ENCODE results near the gene CANX.
"Not testable (repeated sequence)": the region's sequence is repeated elsewhere in the genome, so short reads cannot be mapped to it uniquely, and the experiment has no call there.

The CANX gene, protein sequence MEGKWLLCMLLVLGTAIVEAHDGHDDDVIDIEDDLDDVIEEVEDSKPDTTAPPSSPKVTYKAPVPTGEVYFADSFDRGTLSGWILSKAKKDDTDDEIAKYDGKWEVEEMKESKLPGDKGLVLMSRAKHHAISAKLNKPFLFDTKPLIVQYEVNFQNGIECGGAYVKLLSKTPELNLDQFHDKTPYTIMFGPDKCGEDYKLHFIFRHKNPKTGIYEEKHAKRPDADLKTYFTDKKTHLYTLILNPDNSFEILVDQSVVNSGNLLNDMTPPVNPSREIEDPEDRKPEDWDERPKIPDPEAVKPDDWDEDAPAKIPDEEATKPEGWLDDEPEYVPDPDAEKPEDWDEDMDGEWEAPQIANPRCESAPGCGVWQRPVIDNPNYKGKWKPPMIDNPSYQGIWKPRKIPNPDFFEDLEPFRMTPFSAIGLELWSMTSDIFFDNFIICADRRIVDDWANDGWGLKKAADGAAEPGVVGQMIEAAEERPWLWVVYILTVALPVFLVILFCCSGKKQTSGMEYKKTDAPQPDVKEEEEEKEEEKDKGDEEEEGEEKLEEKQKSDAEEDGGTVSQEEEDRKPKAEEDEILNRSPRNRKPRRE

GRCh38 chr5:179698935-179699615 lies at the start of gene CANX:
CANX (plus strand) TSS chr5:179698967; CDS start chr5:179705682, 6,715 bp downstream.
- TF ChIP-seq, protein P1, sequence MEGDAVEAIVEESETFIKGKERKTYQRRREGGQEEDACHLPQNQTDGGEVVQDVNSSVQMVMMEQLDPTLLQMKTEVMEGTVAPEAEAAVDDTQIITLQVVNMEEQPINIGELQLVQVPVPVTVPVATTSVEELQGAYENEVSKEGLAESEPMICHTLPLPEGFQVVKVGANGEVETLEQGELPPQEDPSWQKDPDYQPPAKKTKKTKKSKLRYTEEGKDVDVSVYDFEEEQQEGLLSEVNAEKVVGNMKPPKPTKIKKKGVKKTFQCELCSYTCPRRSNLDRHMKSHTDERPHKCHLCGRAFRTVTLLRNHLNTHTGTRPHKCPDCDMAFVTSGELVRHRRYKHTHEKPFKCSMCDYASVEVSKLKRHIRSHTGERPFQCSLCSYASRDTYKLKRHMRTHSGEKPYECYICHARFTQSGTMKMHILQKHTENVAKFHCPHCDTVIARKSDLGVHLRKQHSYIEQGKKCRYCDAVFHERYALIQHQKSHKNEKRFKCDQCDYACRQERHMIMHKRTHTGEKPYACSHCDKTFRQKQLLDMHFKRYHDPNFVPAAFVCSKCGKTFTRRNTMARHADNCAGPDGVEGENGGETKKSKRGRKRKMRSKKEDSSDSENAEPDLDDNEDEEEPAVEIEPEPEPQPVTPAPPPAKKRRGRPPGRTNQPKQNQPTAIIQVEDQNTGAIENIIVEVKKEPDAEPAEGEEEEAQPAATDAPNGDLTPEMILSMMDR (IDR thresholded peaks at IDR 0.05; ENCODE audit: low read length) = no peak
- no peak for TF ChIP-seq EZH2 (IDR thresholded peaks at IDR 0.05; ENCODE audit: borderline replicate concordance, low read length)
- peak within 1 kb of the TSS; percentile 97 for H3K4me2 ChIP-seq (ENCODE audit: low read length)
- no peaks in the 10 kb centered on the region for H3K9me3 ChIP-seq (ENCODE audit: low read length)
- peak within 1 kb of the TSS; percentile 86 for H3K4me3 ChIP-seq (ENCODE audit: low read depth, low read length, poor library complexity, severe bottlenecking)
- H3K27me3 ChIP-seq (ENCODE audit: insufficient read depth, low read length) = no peaks in the 10 kb centered on the region
- no peaks in the 10 kb centered on the region for H4K20me1 ChIP-seq (ENCODE audit: insufficient read depth, low read length)
- peak within 1 kb of the TSS; percentile 92 for H3K27ac ChIP-seq (ENCODE audit: low read depth, low read length, poor library complexity, severe bottlenecking)
- no peaks in the 10 kb centered on the region for H3F3A ChIP-seq (ENCODE audit: insufficient read depth, low read length)
- H3K4me1 ChIP-seq (ENCODE audit: insufficient read depth, low read length, severe bottlenecking) = peaks cover 29% of the 10 kb centered on the region
- peak within 1 kb of the TSS; percentile 99 for H3K9ac ChIP-seq (ENCODE audit: low read length)
- peaks cover 38% of the 10 kb centered on the region for H3K36me3 ChIP-seq (ENCODE audit: insufficient read depth, low read length)
- peaks cover 51% of the 10 kb centered on the region for H3K79me2 ChIP-seq (ENCODE audit: insufficient read depth, low read length)
- no peaks in the 10 kb centered on the region for H3K9me2 ChIP-seq (ENCODE audit: low read depth, low read length)
- no peak within 1 kb of the TSS for H2AFZ ChIP-seq (ENCODE audit: low read length)

- not testable (repeated sequence) for H4K20me1 ChIP-seq (ENCODE audit: insufficient read depth, low read length); H3K4me2 ChIP-seq (ENCODE audit: low read length); H3K27ac ChIP-seq (ENCODE audit: low read depth, low read length, poor library complexity, severe bottlenecking); H3K4me1 ChIP-seq (ENCODE audit: insufficient read depth, low read length, severe bottlenecking); H3K79me2 ChIP-seq (ENCODE audit: insufficient read depth, low read length); H3F3A ChIP-seq (ENCODE audit: insufficient read depth, low read length); H3K9me2 ChIP-seq (ENCODE audit: low read depth, low read length); H3K36me3 ChIP-seq (ENCODE audit: insufficient read depth, low read length); H3K27me3 ChIP-seq (ENCODE audit: insufficient read depth, low read length); H3K9me3 ChIP-seq (ENCODE audit: low read length); H2AFZ ChIP-seq (ENCODE audit: low read length); H3K9ac ChIP-seq (ENCODE audit: low read length); H3K4me3 ChIP-seq (ENCODE audit: low read depth, low read length, poor library complexity, severe bottlenecking)
Measured at GRCh38 chr5:179649166-179649703, 49.5 kb upstream of the CANX start.

DNA sequence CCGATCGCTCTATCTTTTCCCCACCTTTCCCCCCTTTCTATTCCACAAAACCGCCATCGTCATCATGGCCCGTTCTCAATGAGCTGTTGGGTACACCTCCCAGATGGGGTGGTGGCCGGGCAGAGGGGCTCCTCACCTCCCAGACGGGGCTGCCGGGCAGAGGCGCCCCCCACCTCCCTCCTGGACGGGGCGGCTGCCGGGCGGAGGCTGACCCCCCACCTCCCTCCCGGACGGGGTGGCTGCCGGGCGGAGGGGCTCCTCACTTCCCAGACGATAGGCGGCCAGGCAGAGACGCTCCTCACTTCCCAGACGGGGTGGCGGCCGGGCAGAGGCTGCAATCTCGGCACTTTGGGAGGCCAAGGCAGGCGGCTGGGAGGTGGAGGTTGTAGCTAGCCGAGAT lies 48.5 kb upstream of the CANX start:
- H3K4me3 ChIP-seq (ENCODE audit: low read depth, low read length, poor library complexity, severe bottlenecking); H3K9me3 ChIP-seq (ENCODE audit: low read length); H2AFZ ChIP-seq (ENCODE audit: low read length); H4K20me1 ChIP-seq (ENCODE audit: insufficient read depth, low read length); H3K79me2 ChIP-seq (ENCODE audit: insufficient read depth, low read length); H3K4me1 ChIP-seq (ENCODE audit: insufficient read depth, low read length, severe bottlenecking); H3F3A ChIP-seq (ENCODE audit: insufficient read depth, low read length); H3K4me2 ChIP-seq (ENCODE audit: low read length); H3K9me2 ChIP-seq (ENCODE audit: low read depth, low read length); H3K27ac ChIP-seq (ENCODE audit: low read depth, low read length, poor library complexity, severe bottlenecking); H3K36me3 ChIP-seq (ENCODE audit: insufficient read depth, low read length); H3K27me3 ChIP-seq (ENCODE audit: insufficient read depth, low read length); H3K9ac ChIP-seq (ENCODE audit: low read length): not testable (repeated sequence)

- H4K20me1 ChIP-seq (ENCODE audit: insufficient read depth, low read length); H3K9ac ChIP-seq (ENCODE audit: low read length); H3K4me2 ChIP-seq (ENCODE audit: low read length); H3K27ac ChIP-seq (ENCODE audit: low read depth, low read length, poor library complexity, severe bottlenecking); H3F3A ChIP-seq (ENCODE audit: insufficient read depth, low read length); H3K9me2 ChIP-seq (ENCODE audit: low read depth, low read length); H3K4me3 ChIP-seq (ENCODE audit: low read depth, low read length, poor library complexity, severe bottlenecking); H2AFZ ChIP-seq (ENCODE audit: low read length); H3K4me1 ChIP-seq (ENCODE audit: insufficient read depth, low read length, severe bottlenecking); H3K79me2 ChIP-seq (ENCODE audit: insufficient read depth, low read length); H3K27me3 ChIP-seq (ENCODE audit: insufficient read depth, low read length); H3K36me3 ChIP-seq (ENCODE audit: insufficient read depth, low read length); H3K9me3 ChIP-seq (ENCODE audit: low read length): not testable (repeated sequence)
Measured at GRCh38 chr5:179653135-179653534, 45.6 kb upstream of the CANX start.

DNA sequence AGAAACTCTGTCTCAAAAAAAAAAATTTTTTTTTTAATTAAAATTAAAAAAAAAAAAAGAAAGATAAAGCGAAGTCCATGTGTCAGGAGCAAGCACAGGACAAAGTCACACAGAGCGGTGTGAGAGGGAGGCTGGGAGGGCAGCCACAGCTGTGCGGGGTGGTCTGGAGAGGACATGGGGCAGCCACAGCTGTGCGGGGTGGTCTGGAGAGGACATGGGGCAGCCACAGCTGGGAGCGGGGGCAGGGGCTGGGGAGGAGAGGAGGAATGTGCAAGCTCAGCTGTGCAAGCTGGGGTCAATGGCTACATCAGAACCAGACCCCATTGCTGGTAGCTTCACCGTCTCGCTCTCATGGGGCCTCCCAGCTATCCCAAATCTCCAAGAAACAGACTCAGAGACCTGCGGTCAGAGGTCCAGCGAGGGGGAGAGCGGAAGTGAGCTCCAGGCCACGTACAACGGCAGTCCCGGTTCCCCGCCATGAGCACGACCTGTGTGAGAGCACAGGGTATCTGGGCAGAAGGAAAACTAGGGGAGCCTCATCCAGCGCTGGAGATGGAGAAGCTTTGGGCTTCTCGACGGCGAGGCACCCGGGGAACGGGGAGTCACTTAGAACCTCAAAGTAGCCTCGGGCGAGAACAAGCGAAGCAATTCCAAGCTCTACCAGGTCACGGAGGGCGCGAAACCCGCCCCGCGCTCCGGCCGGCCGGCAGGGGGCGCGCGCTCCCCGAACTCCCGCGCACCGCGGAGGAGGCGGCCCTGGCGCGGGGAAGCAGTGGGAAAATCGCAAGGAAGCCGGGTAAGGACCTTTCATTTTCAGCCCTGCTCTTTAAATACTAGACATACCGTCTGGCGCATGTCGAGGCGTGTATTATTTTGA lies 41.2 kb upstream of the CANX start:
- H3K9me2 ChIP-seq (ENCODE audit: low read depth, low read length); H4K20me1 ChIP-seq (ENCODE audit: insufficient read depth, low read length); H3K79me2 ChIP-seq (ENCODE audit: insufficient read depth, low read length); H2AFZ ChIP-seq (ENCODE audit: low read length); H3K36me3 ChIP-seq (ENCODE audit: insufficient read depth, low read length); H3F3A ChIP-seq (ENCODE audit: insufficient read depth, low read length); H3K9me3 ChIP-seq (ENCODE audit: low read length); H3K4me1 ChIP-seq (ENCODE audit: insufficient read depth, low read length, severe bottlenecking); H3K27me3 ChIP-seq (ENCODE audit: insufficient read depth, low read length); H3K27ac ChIP-seq (ENCODE audit: low read depth, low read length, poor library complexity, severe bottlenecking); H3K9ac ChIP-seq (ENCODE audit: low read length): not testable (repeated sequence)
- peak overlapping the region; percentile 48 for H3K4me3 ChIP-seq (ENCODE audit: low read depth, low read length, poor library complexity, severe bottlenecking)
- peak overlapping the region; percentile 59; the same call in 1 of the 2 replicates for H3K4me2 ChIP-seq (ENCODE audit: low read length)

Measured in OCI-LY1 (cell line).